Prostate gland (tissue), 2 donors: ENCODE results near the gene PDZRN3. TPM values are rescaled to one million over a fixed set of nuclear protein-coding genes. Genes with fewer than 3 reads are reported as not detected.

Experiments used
- DNase-seq: peaks from one replicate; pipeline ENCODE4 v3.0.0-alpha.2; 2019; ENCODE audit warnings: low spot score
- H3K27ac ChIP-seq, 2 donors: fragments of 200-600 bp; sonication (generic); 2 replicates each; pipeline ENCODE4 v1.5.1; 2017 to 2019
- H3K27me3 ChIP-seq: fragments of 200-600 bp; sonication (generic); replicated peaks from 2 replicates; pipeline ENCODE4 v1.5.1; 2019; ENCODE audit not compliant: insufficient read depth
- H3K36me3 ChIP-seq, 2 donors: fragments of 200-600 bp; sonication (generic); 1 replicate in 1 of 2; 2 replicates in 1 of 2; pipeline versions ENCODE4 v1.5.1 to v1.8.1; 2017 to 2019
- H3K4me1 ChIP-seq: fragments of 200-600 bp; sonication (generic); replicated peaks from 2 replicates; pipeline ENCODE4 v1.5.1; 2019
- H3K4me3 ChIP-seq, 2 donors: fragments of 200-600 bp; sonication (generic); 2 replicates each; pipeline ENCODE4 v1.5.1; 2017 to 2019
- H3K9me3 ChIP-seq: fragments of 200-600 bp; sonication (generic); 2 replicates; pipeline ENCODE4 v1.5.1; 2017
- CTCF ChIP-seq, 4 experiments: fragments of 200-600 bp in 2 of 4; fragments of 450-650 bp in 2 of 4; sonication (generic) in 2 of 4; IDR thresholded peaks; 1 replicate in 3 of 4; 2 replicates in 1 of 4; pipeline ENCODE4 v1.5.1; 2016 to 2019; ENCODE audit warnings: antibody characterized with exemption in 4 of 4, mild to moderate bottlenecking in 2 of 4, moderate library complexity in 2 of 4
- POLR2A ChIP-seq: fragments of 450-650 bp; IDR thresholded peaks from one replicate; pipeline ENCODE4 v1.6.1; 2016; ENCODE audit warnings: antibody characterized with exemption, mild to moderate bottlenecking
- POLR2AphosphoS5 ChIP-seq: sonication (generic); formaldehyde crosslinking; IDR thresholded peaks from one replicate; pipeline ENCODE4 v1.6.1; 2017; ENCODE audit warnings: antibody characterized with exemption
- WGBS: methylation state at CpG from one replicate; pipeline ENCODE4 v1.1.5; 2018; 5-methylcytosine and 5-hydroxymethylcytosine counted together
- intact Hi-C: fragments of 100-400 bp; cut with DNase I; formaldehyde crosslinking; loops from one replicate; pipeline ENCODE4 v1.14.2; 2022
- total RNA-seq, 2 donors: library from RNA; depleted of rRNA; stranded (reverse); fragments of >200 nt; gene quantifications; one replicate each; pipeline ENCODE4 v1.1.0, GENCODE V29; 2016

Gene PDZRN3
- total RNA-seq, 2 donors from 2014 or later = 80.9 to 143 TPM

GRCh38 chr3:73604451-73604850, 20.3 kb downstream of the PDZRN3 start:
- Histone ChIP-seq H3K4me1 (peaks cover 21% of the 10 kb centered on the region), H3K4me3 (no peak overlapping the region), H3K9me3 (no peaks in the 10 kb centered on the region), H3K27me3 (no peaks in the 10 kb centered on the region), H3K27ac (no peak overlapping the region), H3K36me3 (no peaks in the 10 kb centered on the region)
- intact Hi-C loops = no loop called here
- WGBS = 54% methylated on average over 3 of the region's 3 CpGs
- no peak for TF ChIP-seq POLR2AphosphoS5
- no peak for TF ChIP-seq CTCF (IDR thresholded peaks at IDR 0.05)
- no peak for TF ChIP-seq POLR2A
- no peak for DNase-seq

- no peaks in the 10 kb centered on the region for H3K9me3 ChIP-seq
- no peak for DNase-seq
- no peak overlapping the region for H3K4me3 ChIP-seq
- H3K27me3 ChIP-seq = no peaks in the 10 kb centered on the region
- H3K27ac ChIP-seq = peak overlapping the region; percentile 21 to 43
- WGBS = 52% methylated on average over 1 of the region's 1 CpG
- H3K4me1 ChIP-seq = peaks cover 21% of the 10 kb centered on the region
- intact Hi-C loops = no loop called here
- TF ChIP-seq CTCF (IDR thresholded peaks at IDR 0.05) (no peak), POLR2A (no peak), POLR2AphosphoS5 (no peak)
- no peaks in the 10 kb centered on the region for H3K36me3 ChIP-seq
These were observed 21.0 kb downstream of the PDZRN3 start for GRCh38 chr3:73603762-73604171.

GRCh38 chr3:73602170-73602569, 22.6 kb downstream of the PDZRN3 start:
- intact Hi-C loops = no loop called here
- 38% methylated on average over 3 of the region's 3 CpGs for WGBS

GRCh38 chr3:73601481-73601880, 23.3 kb downstream of the PDZRN3 start:
- 84% methylated on average over 2 of the region's 2 CpGs for WGBS
- H3K9me3 ChIP-seq = no peaks in the 10 kb centered on the region
- H3K27ac ChIP-seq = peak overlapping the region in 1 of 2 donors; percentile 28
- no peaks in the 10 kb centered on the region for H3K27me3 ChIP-seq
- no peaks in the 10 kb centered on the region for H3K36me3 ChIP-seq
- H3K4me3 ChIP-seq = no peak overlapping the region
- intact Hi-C loops = no loop called here
- TF ChIP-seq CTCF (IDR thresholded peaks at IDR 0.05) (no peak), POLR2AphosphoS5 (no peak), POLR2A (no peak)
- H3K4me1 ChIP-seq = peaks cover 21% of the 10 kb centered on the region
- DNase-seq = no peak

More at GRCh38 chr3:73602170-73602569, 22.6 kb downstream of the PDZRN3 start:
- Histone ChIP-seq H3K27ac (no peak overlapping the region), H3K27me3 (no peaks in the 10 kb centered on the region), H3K4me1 (peaks cover 21% of the 10 kb centered on the region), H3K9me3 (no peaks in the 10 kb centered on the region), H3K36me3 (no peaks in the 10 kb centered on the region), H3K4me3 (no peak overlapping the region)
- TF ChIP-seq POLR2AphosphoS5 (no peak), CTCF (IDR thresholded peaks at IDR 0.05) (no peak), POLR2A (no peak)
- no peak for DNase-seq

- no peaks in the 10 kb centered on the region for H3K27me3 ChIP-seq
- TF ChIP-seq CTCF (IDR thresholded peaks at IDR 0.05) = no peak
- no peak for TF ChIP-seq POLR2AphosphoS5
- no peak for TF ChIP-seq POLR2A
- DNase-seq = no peak
- intact Hi-C loops = no loop called here
- 38% methylated on average over 4 of the region's 4 CpGs for WGBS
- H3K4me3 ChIP-seq = no peak overlapping the region
- H3K36me3 ChIP-seq = no peaks in the 10 kb centered on the region
- H3K4me1 ChIP-seq = peaks cover 21% of the 10 kb centered on the region
- no peaks in the 10 kb centered on the region for H3K9me3 ChIP-seq
- H3K27ac ChIP-seq = peak overlapping the region; percentile 9 to 28
These were observed 23.7 kb downstream of the PDZRN3 start for GRCh38 chr3:73601011-73601410.
